GM10847 (cell line): ENCODE results near the gene ANK3.

Experiments used
- POLR2A ChIP-seq: IDR thresholded peaks from 2 replicates; pipeline ENCODE4 v1.6.1; 2011; ENCODE audit not compliant: insufficient read length; ENCODE audit errors: extremely low read depth

Gene ANK3

GRCh38 chr10:60271319-60272040 lies 118.2 kb downstream of the ANK3 start:
- TF ChIP-seq POLR2A = no peak

- no peak for TF ChIP-seq POLR2A
Observed at GRCh38 chr10:60270426-60270825, 119.2 kb downstream of the ANK3 start.

- TF ChIP-seq POLR2A = no peak
Observed at GRCh38 chr10:60267802-60268201, 121.9 kb downstream of the ANK3 start.

GRCh38 chr10:60266513-60266912 lies 123.2 kb downstream of the ANK3 start:
- TF ChIP-seq POLR2A = no peak

- TF ChIP-seq POLR2A = no peak
Observed at GRCh38 chr10:60262647-60263126, 127.0 kb downstream of the ANK3 start.

GRCh38 chr10:60260321-60260720 lies 129.4 kb downstream of the ANK3 start:
- no peak for TF ChIP-seq POLR2A

- TF ChIP-seq POLR2A = no peak
Observed at GRCh38 chr10:60258429-60258797, 131.3 kb downstream of the ANK3 start.

- TF ChIP-seq POLR2A = no peak
Observed at GRCh38 chr10:60257767-60258428, 131.8 kb downstream of the ANK3 start.

GRCh38 chr10:60254776-60255175 lies 134.9 kb downstream of the ANK3 start:
- TF ChIP-seq POLR2A = no peak

GRCh38 chr10:60253484-60253883 lies 136.2 kb downstream of the ANK3 start:
- TF ChIP-seq POLR2A = no peak

- no peak for TF ChIP-seq POLR2A
Observed at GRCh38 chr10:60252688-60253087, 137.0 kb downstream of the ANK3 start.

GRCh38 chr10:60246382-60246781 lies 143.3 kb downstream of the ANK3 start:
- TF ChIP-seq POLR2A = no peak

- TF ChIP-seq POLR2A = no peak
Observed at GRCh38 chr10:60239228-60239627, 150.4 kb downstream of the ANK3 start.

- TF ChIP-seq POLR2A = no peak
Observed at GRCh38 chr10:60238759-60239100, 150.9 kb downstream of the ANK3 start.

- no peak for TF ChIP-seq POLR2A
Observed at GRCh38 chr10:60237977-60238758, 151.5 kb downstream of the ANK3 start.
